ENCODE data around the gene RING1.

GRCh38 chr6:33177552-33178446, 30.5 kb upstream of the RING1 start:
- no peak for TF ChIP-seq POLR2A (IDR thresholded peaks at IDR 0.05)
- TF ChIP-seq, protein P1, sequence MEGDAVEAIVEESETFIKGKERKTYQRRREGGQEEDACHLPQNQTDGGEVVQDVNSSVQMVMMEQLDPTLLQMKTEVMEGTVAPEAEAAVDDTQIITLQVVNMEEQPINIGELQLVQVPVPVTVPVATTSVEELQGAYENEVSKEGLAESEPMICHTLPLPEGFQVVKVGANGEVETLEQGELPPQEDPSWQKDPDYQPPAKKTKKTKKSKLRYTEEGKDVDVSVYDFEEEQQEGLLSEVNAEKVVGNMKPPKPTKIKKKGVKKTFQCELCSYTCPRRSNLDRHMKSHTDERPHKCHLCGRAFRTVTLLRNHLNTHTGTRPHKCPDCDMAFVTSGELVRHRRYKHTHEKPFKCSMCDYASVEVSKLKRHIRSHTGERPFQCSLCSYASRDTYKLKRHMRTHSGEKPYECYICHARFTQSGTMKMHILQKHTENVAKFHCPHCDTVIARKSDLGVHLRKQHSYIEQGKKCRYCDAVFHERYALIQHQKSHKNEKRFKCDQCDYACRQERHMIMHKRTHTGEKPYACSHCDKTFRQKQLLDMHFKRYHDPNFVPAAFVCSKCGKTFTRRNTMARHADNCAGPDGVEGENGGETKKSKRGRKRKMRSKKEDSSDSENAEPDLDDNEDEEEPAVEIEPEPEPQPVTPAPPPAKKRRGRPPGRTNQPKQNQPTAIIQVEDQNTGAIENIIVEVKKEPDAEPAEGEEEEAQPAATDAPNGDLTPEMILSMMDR (IDR thresholded peaks at IDR 0.05): no peak
